Neuron (in vitro differentiated cells): ENCODE measurements around the gene DNAJC27.

ENCODE experiments used
- H2AFZ ChIP-seq: one replicate; pipeline ENCODE4 v1.6.1; 2013; ENCODE audit warnings: low read depth, mild to moderate bottlenecking, inconsistent platforms, low read length, moderate library complexity
- H3K27me3 ChIP-seq: one replicate; pipeline ENCODE4 v1.6.1; 2013; ENCODE audit warnings: low read length; ENCODE audit not compliant: insufficient read depth
- H3K36me3 ChIP-seq: one replicate; pipeline ENCODE4 v1.6.1; 2013; ENCODE audit warnings: low read length; ENCODE audit not compliant: insufficient read depth
- H3K4me1 ChIP-seq: one replicate; pipeline ENCODE4 v1.6.1; 2013; ENCODE audit warnings: low read length; ENCODE audit not compliant: insufficient read depth
- H3K4me3 ChIP-seq: 2 replicates; pipeline ENCODE4 v1.5.1; 2013; ENCODE audit warnings: mild to moderate bottlenecking, low read length, moderate library complexity
- H3K9me3 ChIP-seq: one replicate; pipeline ENCODE4 v1.6.1; 2013; ENCODE audit warnings: low read length

DNAJC27 gene

GRCh38 chr2:24985511-24985910 is 13.8 kb upstream of the DNAJC27 start:
- no peaks in the 10 kb centered on the region for H3K27me3 ChIP-seq
- peaks cover 2% of the 10 kb centered on the region for H3K9me3 ChIP-seq
- H3K4me3 ChIP-seq, result no peak overlapping the region
- no peaks in the 10 kb centered on the region for H3K36me3 ChIP-seq
- no peak overlapping the region for H2AFZ ChIP-seq
- peaks cover 22% of the 10 kb centered on the region for H3K4me1 ChIP-seq

GRCh38 chr2:24984912-24985311 is 13.2 kb upstream of the DNAJC27 start:
- Histone ChIP-seq H3K27me3 (no peaks in the 10 kb centered on the region), H3K4me1 (peaks cover 22% of the 10 kb centered on the region), H3K36me3 (no peaks in the 10 kb centered on the region), H3K4me3 (peak overlapping the region; percentile 5), H2AFZ (no peak overlapping the region), H3K9me3 (no peaks in the 10 kb centered on the region)

DNA sequence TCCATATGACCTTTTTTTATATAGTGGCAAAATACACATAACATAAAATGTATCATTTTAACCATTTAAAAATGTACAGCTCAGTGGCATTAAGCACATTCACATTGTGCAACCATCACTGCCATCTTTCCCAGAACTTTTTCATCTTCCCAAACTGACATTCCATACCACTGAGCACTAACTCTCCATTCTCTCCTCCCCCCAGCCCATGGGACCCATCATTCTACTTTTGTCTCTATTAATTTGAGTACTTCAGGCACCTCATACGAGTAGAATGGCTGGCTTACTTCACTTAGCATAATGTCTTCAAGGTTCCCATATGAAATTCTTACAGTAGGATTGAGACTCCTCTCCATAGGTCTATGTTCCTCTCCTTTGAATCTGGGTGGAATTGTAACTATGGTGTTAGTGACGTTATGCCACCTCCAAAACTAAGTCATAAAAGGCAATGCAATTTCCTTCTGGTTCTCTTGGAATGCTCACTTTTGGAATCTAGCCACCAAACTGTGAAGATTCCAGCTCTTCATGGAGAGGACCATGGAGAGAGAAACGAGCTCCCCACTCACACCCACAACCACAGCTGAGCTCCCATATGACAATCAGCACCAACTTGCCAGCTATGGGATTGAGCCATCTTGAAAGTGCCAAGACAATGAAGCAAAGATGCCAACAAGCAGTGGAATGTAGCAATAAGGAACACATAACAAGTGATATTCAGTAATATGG is 9.8 kb upstream of the DNAJC27 start:
- Histone ChIP-seq H3K9me3 (no peaks in the 10 kb centered on the region), H3K4me3 (no peak overlapping the region)

DNA sequence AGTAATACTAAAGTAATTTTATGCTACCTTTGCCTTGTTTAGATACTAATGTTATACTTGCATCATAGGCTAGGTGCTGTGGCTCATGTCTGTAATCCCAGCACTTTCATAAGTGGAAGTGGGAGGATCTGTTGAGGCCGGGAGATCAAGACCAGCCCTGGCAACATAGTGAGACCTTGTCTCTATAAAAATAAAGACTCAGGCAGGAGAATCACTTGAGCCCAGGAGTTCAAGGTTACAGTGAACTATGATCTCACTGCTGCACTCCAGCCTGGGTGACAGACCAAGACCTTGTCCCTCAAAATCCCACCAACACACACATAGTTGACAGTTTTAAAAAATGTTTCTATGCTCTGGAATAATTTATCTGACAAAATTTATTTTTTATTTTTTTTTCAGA is 6.9 kb upstream of the DNAJC27 start:
- Histone ChIP-seq H3K27me3 (no peaks in the 10 kb centered on the region), H3K4me1 (no peaks in the 10 kb centered on the region), H2AFZ (no peak overlapping the region), H3K9me3 (no peaks in the 10 kb centered on the region), H3K4me3 (no peak overlapping the region), H3K36me3 (no peaks in the 10 kb centered on the region)

More for the DNA sequence above, 9.8 kb upstream of the DNAJC27 start:
- peaks cover 22% of the 10 kb centered on the region for H3K4me1 ChIP-seq
- H3K36me3 ChIP-seq, result no peaks in the 10 kb centered on the region
- H2AFZ ChIP-seq, result no peak overlapping the region
- no peaks in the 10 kb centered on the region for H3K27me3 ChIP-seq

GRCh38 chr2:24977631-24978030 is 5.9 kb upstream of the DNAJC27 start:
- H3K4me1 ChIP-seq, result peaks cover 3% of the 10 kb centered on the region
- H2AFZ ChIP-seq, result no peak overlapping the region
- no peaks in the 10 kb centered on the region for H3K27me3 ChIP-seq
- H3K36me3 ChIP-seq, result no peaks in the 10 kb centered on the region
- H3K4me3 ChIP-seq, result no peak overlapping the region
- no peaks in the 10 kb centered on the region for H3K9me3 ChIP-seq

- Histone ChIP-seq H3K9me3 (no peaks in the 10 kb centered on the region), H2AFZ (no peak overlapping the region), H3K4me3 (no peak overlapping the region), H3K27me3 (no peaks in the 10 kb centered on the region), H3K36me3 (no peaks in the 10 kb centered on the region), H3K4me1 (peaks cover 9% of the 10 kb centered on the region)
These were observed 2.1 kb upstream of the DNAJC27 start for GRCh38 chr2:24973812-24974211.

DNA sequence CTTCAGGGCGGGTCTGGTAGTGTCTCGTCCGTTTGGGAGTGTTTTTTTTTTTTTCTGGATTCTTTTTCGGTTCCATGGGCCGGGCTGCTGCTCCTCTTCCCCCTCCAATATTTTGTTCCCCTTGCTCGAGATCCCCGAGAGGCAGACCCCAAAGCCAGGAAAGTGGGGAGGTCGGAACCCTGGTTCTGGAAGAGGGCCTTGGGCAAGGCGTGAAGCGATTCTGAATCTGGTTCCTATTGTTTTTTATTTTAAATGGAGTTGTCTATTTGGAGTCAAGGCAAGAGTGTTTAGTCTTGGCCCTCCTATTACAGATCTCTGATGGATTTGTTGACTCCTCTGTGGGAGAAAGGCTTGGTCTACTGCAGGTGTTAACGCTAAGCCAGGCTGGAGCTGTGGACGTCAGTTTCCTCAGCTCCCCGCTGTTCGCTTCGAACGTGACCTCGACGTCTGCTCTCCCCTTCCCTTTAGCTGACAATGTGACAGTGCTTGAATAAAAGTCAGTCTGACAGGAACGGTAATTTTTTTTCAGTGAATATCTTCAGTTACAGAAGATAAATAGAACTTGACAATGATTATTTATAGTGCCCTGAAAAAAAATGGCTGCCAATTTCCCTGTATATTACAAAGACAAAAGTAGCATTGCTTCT is 683 bp upstream of the DNAJC27 start:
- no peaks in the 10 kb centered on the region for H3K27me3 ChIP-seq
- H3K4me1 ChIP-seq, result peaks cover 9% of the 10 kb centered on the region
- no peaks in the 10 kb centered on the region for H3K9me3 ChIP-seq
- peak overlapping the region; percentile 74 for H3K4me3 ChIP-seq
- peaks cover 3% of the 10 kb centered on the region for H3K36me3 ChIP-seq
- peak overlapping the region; percentile 91 for H2AFZ ChIP-seq

DNA sequence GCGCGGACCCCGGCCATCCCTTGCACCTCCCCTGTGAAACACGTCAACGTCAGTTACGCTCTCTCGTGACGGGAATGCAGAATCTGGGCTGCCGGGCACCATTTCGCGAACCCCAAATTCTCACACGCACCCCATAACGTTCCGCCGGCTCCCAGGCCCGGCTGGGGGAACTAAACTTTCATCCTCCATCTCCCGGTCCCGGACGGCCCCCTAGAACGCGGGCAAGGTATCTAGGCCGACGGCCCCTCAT is 544 bp downstream of the DNAJC27 start:
- Histone ChIP-seq H2AFZ (peak overlapping the region; percentile 91), H3K27me3 (no peaks in the 10 kb centered on the region), H3K36me3 (peaks cover 15% of the 10 kb centered on the region), H3K4me1 (peaks cover 9% of the 10 kb centered on the region), H3K9me3 (no peaks in the 10 kb centered on the region), H3K4me3 (peak overlapping the region; percentile 74)

DNA sequence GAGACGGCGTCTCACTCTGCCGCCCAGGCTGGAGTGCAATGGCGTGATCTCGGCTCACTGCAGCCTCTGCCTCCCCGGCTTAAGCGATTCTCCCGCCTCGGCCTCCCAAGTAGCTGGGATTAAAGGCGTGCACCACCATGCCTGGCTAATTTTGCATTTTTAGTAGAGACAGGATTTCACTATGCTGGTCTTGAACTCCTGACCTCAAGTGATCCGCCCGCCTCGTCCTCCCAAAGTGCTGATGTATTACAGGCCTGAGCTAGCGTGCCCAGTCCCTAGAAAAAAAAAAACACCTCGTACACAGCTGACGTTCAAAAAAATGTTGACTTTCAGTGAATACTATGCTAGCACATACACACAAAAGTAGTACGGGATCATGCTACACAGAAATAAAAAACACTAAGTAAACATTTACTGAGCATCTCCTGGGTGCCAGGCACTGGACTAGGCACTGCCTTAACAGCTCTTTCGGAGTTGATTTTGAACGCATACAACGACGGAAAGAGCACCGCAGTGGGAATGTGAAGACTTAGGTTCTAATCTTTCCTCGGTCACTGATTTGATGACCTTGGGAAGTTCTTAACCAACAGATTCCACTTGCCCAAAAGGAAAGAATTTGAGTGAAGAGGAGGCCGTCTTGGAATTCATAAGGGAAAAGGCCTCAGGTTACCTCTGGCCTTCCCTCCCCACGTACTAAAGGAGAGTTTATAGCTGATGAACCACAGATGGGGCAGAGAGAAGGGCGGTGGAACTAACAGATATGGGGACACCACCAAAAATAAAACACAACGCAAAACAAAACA is 1.1 kb downstream of the DNAJC27 start:
- Histone ChIP-seq H3K9me3 (no peaks in the 10 kb centered on the region), H3K4me3 (peak overlapping the region; percentile 74), H3K4me1 (peaks cover 9% of the 10 kb centered on the region), H2AFZ (peak overlapping the region; percentile 91), H3K36me3 (peaks cover 19% of the 10 kb centered on the region), H3K27me3 (no peaks in the 10 kb centered on the region)

GRCh38 chr2:24969784-24970183 is 2.0 kb downstream of the DNAJC27 start:
- no peak overlapping the region for H2AFZ ChIP-seq
- H3K4me1 ChIP-seq, result peaks cover 9% of the 10 kb centered on the region
- H3K36me3 ChIP-seq, result peaks cover 23% of the 10 kb centered on the region
- H3K9me3 ChIP-seq, result no peaks in the 10 kb centered on the region
- H3K27me3 ChIP-seq, result no peaks in the 10 kb centered on the region
- H3K4me3 ChIP-seq, result no peak overlapping the region

DNA sequence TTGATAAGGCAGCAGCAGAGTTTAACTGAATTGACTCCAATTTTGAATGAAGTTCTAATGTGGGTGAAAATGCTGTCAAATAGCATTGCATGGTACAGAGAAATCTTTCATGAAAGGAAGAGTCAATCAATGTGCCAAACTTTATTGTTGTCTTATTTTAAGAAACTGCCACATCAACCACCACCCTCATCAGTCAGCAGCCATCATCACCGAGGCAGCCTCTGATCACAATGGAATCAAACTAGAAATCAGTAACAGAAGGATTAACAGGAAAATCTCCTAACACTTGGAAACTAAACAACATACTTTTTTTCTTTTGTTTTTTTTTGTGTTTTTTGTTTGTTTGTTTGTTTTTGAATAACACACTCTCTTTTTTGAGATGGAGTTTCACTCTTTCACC is 9.9 kb downstream of the DNAJC27 start:
- Histone ChIP-seq H3K36me3 (peaks cover 71% of the 10 kb centered on the region), H3K4me1 (no peaks in the 10 kb centered on the region), H2AFZ (no peak overlapping the region), H3K27me3 (no peaks in the 10 kb centered on the region), H3K9me3 (no peaks in the 10 kb centered on the region), H3K4me3 (no peak overlapping the region)

DNA sequence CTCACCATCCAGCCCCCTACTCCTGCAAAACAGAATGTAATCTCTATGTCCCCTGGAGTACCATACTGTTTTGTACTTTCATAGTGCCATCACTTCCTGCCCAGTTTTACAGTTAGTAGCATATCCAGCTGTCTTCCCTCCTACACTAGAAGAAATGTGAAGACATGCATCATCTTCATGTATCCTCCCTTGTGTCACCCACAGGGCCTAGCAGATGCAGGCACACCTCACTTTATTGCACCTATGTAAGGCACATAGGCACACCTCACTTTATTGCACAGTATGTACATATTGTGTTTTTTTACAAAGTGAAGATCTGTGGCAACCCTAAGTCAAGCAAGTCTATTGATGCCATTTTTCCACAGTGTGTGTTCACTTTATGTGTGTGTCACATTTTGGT is 12.0 kb downstream of the DNAJC27 start:
- H3K4me3 ChIP-seq, result no peak overlapping the region
- peaks cover 78% of the 10 kb centered on the region for H3K36me3 ChIP-seq
- H3K9me3 ChIP-seq, result peaks cover 6% of the 10 kb centered on the region
- H2AFZ ChIP-seq, result no peak overlapping the region
- H3K27me3 ChIP-seq, result no peaks in the 10 kb centered on the region
- H3K4me1 ChIP-seq, result no peaks in the 10 kb centered on the region

DNA sequence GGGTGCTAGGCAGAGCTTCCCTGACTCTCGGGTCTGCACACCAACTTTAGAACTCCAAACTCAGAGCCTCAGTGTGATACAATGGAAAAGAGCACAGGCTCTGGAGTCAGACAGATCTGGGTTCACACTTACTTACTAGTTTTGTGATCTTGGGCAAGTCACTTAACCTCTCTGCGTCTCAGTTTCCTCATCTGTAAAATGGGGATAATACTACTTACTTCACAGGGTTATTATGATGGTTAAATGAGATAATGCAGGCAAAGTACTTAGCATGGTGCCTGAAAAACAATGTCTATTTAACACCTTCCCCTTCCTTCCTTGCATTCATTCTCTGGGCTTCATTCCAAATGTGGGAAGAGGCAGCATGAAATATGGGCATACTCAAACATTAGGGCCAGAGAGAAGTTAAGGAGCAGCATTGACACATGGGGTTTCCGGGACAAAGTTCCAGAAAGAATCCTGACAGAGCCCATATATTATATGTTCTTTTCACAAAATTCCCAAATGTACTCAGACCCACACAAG is 13.3 kb downstream of the DNAJC27 start:
- Histone ChIP-seq H2AFZ (no peak overlapping the region), H3K36me3 (peaks cover 81% of the 10 kb centered on the region), H3K27me3 (no peaks in the 10 kb centered on the region), H3K4me1 (no peaks in the 10 kb centered on the region), H3K4me3 (no peak overlapping the region), H3K9me3 (peaks cover 6% of the 10 kb centered on the region)
